NCI-H2227 treated with DMSO at 0.1 percent for 48 hours (cell line): Measurements from ENCODE around the gene SEC16A.
"Not testable (repeated sequence)": the region's sequence is repeated elsewhere in the genome, so short reads cannot be mapped to it uniquely, and the experiment has no call there.

ENCODE experiments used
- DNase-seq: peaks from one replicate; lab custom pipeline; 2025; lab: John Stamatoyannopoulos, UW

The SEC16A gene

DNA sequence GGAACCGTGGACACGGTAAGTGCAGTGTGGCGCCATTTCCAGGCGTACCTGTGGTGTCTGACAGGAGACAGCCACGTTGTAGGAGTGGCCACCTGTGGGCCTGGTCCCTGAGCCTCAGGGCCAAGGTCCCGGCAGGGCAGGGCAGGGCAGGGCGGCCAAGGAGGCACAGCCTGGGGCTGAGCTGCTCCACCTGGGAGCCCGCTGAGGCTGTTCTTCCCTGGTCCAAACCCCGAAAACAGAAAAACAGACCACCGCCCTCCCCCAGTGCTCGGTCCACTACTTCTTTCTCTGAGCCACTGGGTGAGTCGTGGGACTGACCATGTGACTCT is 63.8 kb downstream of the SEC16A start:
- no peak for DNase-seq

DNA sequence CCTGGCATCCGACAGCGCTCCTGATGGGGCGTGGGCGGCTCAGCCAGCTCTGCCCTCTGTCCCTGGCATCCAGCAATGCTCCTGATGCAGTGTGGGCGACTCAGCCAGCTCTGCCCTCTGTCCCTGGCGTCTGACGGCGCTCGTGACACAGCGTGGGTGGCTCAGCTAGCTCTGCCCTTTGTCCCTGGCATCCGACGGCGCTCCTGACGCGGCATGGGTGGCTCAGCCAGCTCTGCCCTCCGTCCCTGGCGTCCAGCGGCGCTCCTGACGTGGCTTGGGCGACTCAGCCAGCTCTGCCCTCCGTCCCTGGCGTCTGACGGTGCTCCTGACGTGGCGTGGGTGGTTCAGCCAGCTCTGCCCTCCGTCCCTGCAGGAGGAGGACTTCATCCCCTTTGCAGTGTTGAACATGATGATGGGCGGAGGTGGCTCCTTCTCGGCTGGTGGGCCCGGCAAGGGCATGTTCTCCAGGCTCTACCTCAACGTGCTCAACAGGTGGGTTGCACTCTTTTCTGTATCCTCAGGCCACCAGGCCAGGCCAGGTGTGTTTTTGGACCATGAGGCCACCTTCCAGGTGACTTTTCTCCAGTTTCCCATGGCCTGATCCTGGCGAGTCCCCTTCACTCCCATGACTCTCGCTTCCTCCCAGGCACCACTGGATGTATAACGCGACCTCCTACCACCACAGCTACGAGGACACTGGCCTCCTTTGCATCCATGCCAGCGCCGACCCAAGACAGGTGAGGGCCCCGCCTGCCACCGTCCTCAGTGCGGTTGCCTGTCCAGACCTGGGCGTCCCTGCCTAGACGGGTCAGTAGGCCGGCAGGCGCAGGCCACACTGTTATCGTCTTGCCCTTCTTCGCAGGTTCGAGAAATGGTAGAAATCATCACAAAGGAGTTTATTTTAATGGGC is 64.4 kb downstream of the SEC16A start:
- DNase-seq: no peak

DNA sequence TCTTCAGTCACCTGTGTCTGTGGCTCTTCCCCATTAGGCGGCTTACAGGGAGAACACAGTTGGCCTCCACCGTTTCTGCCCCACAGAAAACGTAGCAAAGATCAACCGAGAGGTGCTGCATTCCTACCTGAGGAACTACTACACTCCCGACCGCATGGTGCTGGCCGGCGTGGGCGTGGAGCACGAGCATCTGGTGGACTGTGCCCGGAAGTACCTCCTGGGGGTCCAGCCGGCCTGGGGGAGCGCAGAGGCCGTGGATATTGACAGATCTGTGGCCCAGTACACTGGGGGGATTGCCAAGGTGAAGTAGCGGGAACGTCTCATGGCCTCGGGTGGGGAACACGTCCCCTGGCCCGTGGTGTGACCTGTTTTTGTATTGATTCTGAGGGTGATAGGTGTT is 65.9 kb downstream of the SEC16A start:
- no peak for DNase-seq

DNA sequence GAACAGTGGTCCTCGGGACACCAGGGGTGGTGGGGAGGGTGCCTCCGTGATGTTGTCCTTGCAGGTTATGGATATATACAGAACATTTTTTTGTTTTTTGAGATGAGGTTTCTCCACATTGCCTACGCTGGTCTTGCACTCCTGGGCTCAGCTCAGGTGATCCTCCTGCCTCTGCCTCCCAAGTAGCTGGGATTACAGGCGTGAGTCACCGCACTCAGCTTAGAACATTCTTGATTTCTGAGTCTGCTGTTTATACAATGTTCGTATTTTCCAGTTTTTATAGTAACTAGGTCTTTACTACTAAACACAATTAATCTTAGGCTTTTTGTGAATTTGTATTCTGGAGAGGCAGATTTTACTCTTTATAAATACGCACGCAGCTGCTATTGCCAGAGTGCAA is 66.4 kb downstream of the SEC16A start:
- no peak for DNase-seq

GRCh38 chr9:136412962-136413361 is 69.9 kb downstream of the SEC16A start:
- no peak for DNase-seq

GRCh38 chr9:136411378-136411777 is 71.5 kb downstream of the SEC16A start:
- DNase-seq: no peak

DNA sequence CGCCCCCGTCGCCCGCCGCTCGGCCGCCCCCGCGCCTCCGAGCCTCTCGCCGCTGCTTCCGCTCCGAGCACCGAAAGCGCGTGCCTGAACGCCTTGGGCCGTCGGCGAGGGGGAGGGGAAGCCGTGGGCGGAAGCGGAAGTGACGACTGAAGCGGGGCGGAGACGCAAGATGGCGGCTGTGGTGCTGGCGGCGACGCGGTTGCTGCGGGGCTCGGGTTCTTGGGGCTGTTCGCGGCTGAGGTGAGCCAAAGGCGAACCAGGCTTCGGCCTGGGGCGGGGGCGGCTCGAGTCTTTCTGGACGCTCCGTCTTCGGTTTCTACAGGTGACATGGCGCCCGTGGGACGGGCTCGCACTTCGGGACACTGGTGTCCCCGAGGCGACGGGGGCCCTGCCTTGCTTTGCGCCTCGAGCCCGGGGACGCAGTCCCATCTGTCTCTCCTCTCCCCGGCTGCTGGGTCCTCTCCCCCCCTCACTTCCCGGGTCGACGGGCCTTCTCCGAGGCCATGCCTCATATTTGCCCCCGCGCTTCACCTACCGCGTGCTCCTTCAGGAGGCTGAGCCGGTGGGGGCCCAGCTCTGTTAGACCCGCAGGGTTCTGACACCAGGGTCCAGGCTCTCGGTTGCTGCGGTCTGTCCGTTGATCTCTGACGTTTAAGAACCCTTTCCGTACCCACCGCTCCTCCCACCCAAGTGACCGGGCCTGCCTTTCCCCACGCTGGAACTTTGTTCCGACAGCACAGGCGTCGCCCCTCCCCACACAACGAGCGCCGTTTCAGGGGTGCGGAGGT is 72.1 kb downstream of the SEC16A start, which contains the start of the genes ENTR1 and PMPCA:
ENTR1 (minus strand) TSS at position 115 of the 788 bp plus-strand sequence. CDS start 217 bp downstream, outside the sequence.
PMPCA (plus strand) TSS at position 159 of the 788 bp plus-strand sequence; CDS start at position 170, 11 bp downstream.
- peak; percentile 80 for DNase-seq

DNA sequence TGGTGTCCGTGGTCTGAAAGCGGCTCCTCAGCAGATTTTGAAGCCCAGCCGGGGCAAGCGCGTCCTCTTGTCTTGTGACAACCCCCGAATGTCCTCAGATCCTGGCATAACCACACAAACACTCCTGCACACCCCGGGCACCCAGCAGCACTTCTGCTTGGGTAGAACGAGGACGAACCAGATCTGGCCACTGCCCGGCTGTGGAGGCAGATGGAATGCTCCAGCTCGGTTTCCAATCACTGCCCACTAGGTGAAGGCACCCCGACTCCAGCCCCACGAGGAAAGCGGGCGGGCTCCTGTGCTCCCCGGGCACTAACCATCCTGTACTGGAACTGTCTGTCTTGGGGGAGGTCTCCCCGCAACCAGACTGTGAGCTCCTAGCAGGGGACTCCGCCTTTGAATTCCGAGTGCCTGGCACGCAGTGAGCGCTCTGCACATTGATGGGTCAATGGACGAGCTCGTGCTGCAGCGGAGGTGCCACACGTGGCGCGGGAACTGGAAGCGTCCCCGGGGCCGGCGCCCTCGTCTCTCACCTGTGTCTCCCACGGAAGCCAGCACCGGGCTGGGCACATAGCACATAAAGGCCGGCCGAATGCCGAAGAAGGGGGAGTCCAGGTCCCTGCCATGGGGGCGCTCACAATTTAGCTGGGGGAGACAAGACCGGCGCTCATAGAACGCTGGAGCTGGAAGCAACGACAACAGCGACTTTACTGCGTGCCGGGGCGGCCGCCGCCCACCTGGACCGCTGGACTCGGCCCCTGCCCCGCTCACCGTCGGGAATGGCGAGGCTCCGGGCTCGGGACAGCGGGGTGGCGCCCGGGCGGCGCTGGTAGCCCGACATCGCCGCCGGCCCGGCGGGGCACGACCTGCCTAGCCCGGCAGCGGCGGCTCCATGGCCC is 73.0 kb downstream of the SEC16A start:
- DNase-seq: no peak

DNA sequence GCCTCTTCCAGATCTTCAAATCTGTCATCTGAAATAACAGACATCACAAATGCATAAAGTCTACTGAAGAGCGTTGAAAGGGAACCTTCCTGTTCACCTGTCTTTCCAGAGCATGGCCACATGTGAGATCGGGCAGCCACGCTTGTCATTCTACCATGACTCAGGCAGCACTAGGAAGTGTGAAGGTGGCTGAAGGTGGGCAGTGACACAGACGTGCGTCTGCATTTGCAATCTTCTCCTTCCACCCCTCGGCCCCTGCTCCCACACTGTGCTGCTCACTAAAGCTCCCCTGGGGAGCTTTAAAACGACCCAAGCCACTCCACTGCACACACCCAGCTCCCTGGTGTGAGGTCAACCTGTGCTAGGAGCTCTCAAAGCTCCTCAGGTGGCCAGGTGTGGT is 74.9 kb downstream of the SEC16A start:
- DNase-seq: no peak

DNA sequence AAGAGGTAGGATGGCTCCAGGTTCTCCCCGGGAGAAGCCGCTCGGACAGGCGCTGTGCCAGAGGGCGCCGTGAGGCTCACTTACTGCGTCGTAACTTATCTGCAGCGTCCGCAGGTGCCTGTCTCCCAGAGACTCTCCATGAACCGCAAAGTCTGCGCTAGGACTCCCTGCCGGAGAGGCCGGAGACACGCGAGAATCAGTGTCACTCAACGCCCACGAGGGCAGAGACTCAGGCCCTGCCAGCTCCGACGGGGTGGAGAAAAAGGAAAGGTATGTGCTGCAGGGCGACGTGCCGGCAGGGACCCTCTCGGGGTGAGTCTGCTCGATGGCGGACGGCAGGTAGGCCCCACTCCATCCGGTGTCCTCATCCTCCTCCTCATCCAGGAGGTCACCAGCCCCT is 75.8 kb downstream of the SEC16A start:
- not testable (repeated sequence) for DNase-seq

DNA sequence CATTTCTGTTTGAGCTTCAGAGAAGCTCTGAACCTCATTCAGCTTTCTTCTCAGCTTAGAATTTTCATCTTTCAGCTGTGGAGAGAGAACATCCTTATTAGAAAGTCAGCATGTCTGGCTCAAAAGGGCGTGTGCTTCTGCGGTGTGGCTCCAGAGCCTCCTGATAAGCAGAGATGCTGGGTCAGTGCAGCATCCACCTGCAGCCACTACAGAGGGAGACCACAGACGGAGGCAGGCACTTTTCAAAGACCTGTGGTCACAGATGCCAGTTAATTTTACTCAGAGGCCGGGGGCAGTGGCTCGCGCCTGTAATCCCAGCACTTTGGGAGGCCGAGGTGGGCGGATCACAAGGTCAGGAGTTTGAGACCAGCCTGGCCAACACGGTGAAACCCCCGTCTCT is 76.9 kb downstream of the SEC16A start:
- not testable (repeated sequence) for DNase-seq

DNA sequence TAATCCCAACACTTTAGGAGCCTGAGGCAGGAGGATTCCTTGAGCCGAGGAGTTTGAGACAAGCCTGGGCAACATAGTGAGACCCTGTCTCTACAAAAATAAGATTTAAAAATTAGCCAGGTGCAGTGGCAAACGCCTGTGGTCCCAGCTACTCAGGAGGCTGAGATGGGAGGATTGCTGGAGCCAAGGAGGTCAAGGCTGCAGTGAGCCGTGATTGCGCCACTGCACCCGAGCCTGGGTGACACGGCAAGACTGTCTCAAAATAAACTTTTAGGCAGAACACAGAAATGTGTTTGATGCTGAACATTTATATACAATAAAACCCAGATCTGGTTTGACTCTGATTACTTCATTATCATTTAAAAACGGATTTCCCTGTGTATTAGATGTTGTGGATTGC is 77.4 kb downstream of the SEC16A start:
- no peak for DNase-seq

DNA sequence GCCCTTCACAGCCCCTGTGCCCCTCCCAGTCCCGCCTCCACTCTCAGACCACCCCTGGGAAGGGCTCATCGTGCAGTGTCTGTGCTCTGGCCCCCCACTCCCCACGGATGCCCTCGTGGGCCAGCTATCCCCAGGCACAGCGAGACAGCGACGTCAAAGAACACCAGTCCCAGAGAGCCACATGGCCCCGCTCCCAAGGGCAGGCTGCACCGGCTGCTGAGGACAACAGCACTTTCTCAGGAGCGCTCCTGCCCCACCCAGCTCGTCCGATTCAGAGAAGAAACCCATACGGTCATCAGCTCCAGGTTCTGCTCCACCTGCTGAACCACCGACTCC is 78.1 kb downstream of the SEC16A start:
- DNase-seq: no peak

- no peak for DNase-seq
Observed at GRCh38 chr9:136403915-136404800, 78.7 kb downstream of the SEC16A start.

GRCh38 chr9:136403538-136403914 is 79.3 kb downstream of the SEC16A start:
- no peak for DNase-seq

DNA sequence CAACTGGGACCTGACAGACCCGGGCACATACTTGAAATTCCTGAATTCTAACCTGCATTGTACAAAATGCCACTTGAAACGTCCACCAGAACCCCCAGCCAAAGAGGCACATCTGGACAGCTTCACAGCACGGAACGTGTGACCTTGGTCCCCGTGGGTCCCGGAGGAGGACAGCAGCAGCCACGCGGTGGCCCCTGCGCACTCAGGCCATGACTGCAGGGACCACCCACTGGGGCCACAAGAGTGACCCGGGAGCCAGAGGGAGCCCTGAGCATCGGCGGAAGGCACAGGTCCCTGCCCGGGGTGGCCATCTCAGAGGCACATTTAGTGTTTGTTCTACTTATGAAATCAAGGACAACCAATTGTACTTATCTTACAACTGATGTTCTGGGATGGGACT is 80.8 kb downstream of the SEC16A start:
- DNase-seq: no peak

- DNase-seq: no peak
Observed at GRCh38 chr9:136401173-136401922, 81.5 kb downstream of the SEC16A start.

DNA sequence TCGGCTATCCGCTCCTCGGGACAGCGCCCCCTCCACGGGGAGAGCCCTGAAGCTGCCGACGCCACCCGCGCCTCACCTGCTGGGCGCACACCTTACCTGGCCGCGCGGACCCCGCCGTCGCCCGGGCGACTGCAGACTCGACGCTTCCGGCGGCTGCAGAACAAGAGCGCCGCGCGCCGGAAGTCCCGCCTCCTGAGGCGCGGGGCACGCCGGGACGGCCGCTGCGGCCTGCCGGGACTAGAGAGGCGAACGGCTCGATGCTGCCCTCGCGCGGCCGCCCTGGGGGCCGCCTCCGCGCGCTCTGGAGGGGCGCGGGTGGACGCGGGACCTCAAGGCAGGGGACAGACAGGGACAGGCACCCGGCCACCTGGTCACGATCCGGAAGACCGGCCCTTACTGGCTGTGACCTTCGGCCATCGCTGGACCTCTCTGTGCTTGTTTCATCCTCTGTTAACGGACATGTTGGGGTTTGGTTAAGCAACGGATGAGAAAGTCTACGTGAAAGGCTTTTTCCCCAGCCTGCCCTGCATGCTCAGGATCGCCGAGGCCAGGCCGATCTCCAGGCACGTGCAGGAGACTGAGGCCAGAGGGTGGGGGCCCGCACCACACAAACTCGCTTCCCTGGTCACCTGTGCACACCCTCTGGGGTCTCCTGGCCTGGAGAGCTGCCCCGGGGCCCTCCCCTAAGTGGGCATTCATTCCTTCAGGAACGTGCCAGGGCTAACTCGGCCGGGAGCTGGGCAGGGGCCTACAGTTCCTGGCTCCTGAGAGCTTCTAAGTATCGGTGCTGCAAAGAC is 82.6 kb downstream of the SEC16A start, which contains the start of gene SNAPC4:
SNAPC4 (minus strand) TSS at position 133 of the 797 bp plus-strand sequence. CDS start 1,742 bp downstream, outside the sequence.
- DNase-seq: peak; percentile 78
